Measurements from ENCODE around the gene CACNA1C.

The CACNA1C gene

DNA sequence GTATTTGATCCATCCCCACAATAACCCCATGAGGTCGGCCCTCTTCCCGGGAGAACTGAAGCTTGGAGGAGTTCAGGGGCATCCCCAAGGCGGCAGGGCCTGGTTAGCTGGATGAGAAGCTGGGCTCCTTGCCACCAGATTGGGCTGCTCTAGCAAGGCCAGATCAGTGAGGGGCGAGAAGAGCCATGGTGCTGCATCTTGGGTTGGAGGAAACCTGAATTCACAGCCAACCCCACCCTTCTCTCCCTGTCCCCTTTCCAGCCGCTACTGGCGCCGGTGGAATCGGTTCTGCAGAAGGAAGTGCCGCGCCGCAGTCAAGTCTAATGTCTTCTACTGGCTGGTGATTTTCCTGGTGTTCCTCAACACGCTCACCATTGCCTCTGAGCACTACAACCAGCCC, 513.4 kb downstream of the CACNA1C start:
- no peaks in the 10 kb centered on the region for H3K36me3 ChIP-seq
- no peak overlapping the region for H3K27ac ChIP-seq
- TF ChIP-seq CTCF (IDR thresholded peaks at IDR 0.05; ENCODE audit: low read depth, low read length), result no peak
- no peaks in the 10 kb centered on the region for H3K27me3 ChIP-seq (ENCODE audit: insufficient read depth, low read depth, severe bottlenecking)
- no peak for DNase-seq
- no peak overlapping the region for H3K4me3 ChIP-seq (ENCODE audit: low read depth, low read length)
- H3K9me3 ChIP-seq (ENCODE audit: severe bottlenecking), result no peaks in the 10 kb centered on the region

DNA sequence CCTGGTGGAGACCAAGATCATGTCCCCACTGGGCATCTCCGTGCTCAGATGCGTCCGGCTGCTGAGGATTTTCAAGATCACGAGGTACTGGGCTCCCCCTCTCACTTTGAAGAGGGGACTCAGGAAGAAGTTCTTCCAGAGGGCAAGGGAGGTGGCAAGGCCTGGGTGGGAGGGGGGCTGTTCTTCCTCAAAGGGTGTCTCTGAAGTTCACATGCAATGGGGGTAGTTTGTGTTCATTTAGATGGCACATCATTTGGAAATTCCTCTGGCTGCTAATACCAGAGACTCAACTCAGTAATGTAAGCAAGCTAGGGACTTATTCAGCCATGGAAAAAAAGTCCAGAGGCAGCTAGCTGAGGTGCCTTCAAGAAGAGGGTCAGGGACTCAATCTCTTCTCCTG, 514.9 kb downstream of the CACNA1C start:
- DNase-seq, result no peak
- Histone ChIP-seq H3K27ac (no peak overlapping the region), H3K36me3 (no peaks in the 10 kb centered on the region), H3K9me3 (ENCODE audit: severe bottlenecking) (no peaks in the 10 kb centered on the region), H3K27me3 (ENCODE audit: insufficient read depth, low read depth, severe bottlenecking) (no peaks in the 10 kb centered on the region), H3K4me3 (ENCODE audit: low read depth, low read length) (no peak overlapping the region)
- no peak for TF ChIP-seq CTCF (IDR thresholded peaks at IDR 0.05; ENCODE audit: low read depth, low read length)

DNA sequence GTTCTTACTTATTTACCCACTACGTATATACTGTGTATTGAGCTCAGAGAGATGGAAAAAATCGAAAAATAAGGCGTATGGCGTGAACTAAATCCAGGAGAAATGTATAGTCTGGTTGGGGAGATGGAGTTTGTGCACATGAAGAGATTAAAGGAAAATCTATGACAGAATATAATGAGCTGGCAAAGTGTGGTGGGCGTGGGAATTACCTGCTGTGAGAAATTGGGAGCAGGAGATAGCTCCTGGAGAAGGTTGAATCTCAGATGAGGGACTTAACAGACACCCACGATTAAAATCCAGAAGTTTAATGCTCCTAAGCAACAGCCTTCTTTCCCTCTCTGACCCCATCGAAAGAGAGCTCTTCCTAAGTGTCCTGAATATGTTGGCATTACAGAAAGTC, 517.8 kb downstream of the CACNA1C start:
- Histone ChIP-seq H3K27me3 (ENCODE audit: insufficient read depth, low read depth, severe bottlenecking) (no peaks in the 10 kb centered on the region), H3K36me3 (no peaks in the 10 kb centered on the region), H3K9me3 (ENCODE audit: severe bottlenecking) (no peaks in the 10 kb centered on the region), H3K4me3 (ENCODE audit: low read depth, low read length) (no peak overlapping the region), H3K27ac (no peak overlapping the region)
- no peak for DNase-seq
- TF ChIP-seq CTCF (IDR thresholded peaks at IDR 0.05; ENCODE audit: low read depth, low read length), result no peak

DNA sequence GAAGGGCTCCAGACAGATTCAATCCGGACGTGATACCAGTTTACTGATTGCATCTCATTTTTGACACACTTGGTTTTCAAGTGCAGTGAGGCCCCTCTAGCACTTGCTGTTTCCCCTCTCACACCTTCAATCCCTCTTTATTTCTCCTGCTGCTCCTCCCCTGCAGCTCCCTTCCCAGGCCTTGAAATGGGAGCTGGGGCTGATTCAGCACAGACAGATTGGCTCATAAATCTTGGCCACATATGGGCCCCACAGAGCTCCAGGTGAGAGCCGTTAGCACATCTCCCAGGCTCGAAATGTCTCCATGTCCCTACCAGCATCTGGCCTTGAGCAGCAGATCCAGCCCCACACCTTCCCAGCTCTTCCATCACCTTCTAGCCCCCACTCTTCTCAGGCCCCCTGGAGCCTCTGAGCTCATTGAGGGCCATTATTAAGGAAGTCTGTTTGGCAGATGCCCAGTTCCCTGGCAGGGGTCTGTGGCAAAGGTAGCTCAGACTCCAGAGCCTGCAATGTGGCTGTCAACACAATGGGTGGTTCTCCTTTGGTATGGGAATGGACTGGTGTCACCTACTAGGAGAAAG, 521.7 kb downstream of the CACNA1C start:
- no peaks in the 10 kb centered on the region for H3K27me3 ChIP-seq (ENCODE audit: insufficient read depth, low read depth, severe bottlenecking)
- TF ChIP-seq CTCF (IDR thresholded peaks at IDR 0.05; ENCODE audit: low read depth, low read length), result no peak
- DNase-seq, result no peak
- no peak overlapping the region for H3K4me3 ChIP-seq (ENCODE audit: low read depth, low read length)
- H3K9me3 ChIP-seq (ENCODE audit: severe bottlenecking), result no peaks in the 10 kb centered on the region
- no peaks in the 10 kb centered on the region for H3K36me3 ChIP-seq
- no peak overlapping the region for H3K27ac ChIP-seq

GRCh38 chr12:2575245-2575644, 522.5 kb downstream of the CACNA1C start:
- no peak for TF ChIP-seq CTCF (IDR thresholded peaks at IDR 0.05; ENCODE audit: low read depth, low read length)
- no peak overlapping the region; the same call in 1 of the 2 replicates for H3K27ac ChIP-seq
- H3K9me3 ChIP-seq (ENCODE audit: severe bottlenecking), result no peaks in the 10 kb centered on the region
- no peak for DNase-seq
- no peaks in the 10 kb centered on the region for H3K36me3 ChIP-seq
- H3K27me3 ChIP-seq (ENCODE audit: insufficient read depth, low read depth, severe bottlenecking), result no peaks in the 10 kb centered on the region
- no peak overlapping the region for H3K4me3 ChIP-seq (ENCODE audit: low read depth, low read length)

- Histone ChIP-seq H3K36me3 (no peaks in the 10 kb centered on the region), H3K27ac (no peak overlapping the region), H3K9me3 (ENCODE audit: severe bottlenecking) (no peaks in the 10 kb centered on the region), H3K4me3 (ENCODE audit: low read depth, low read length) (no peak overlapping the region), H3K27me3 (ENCODE audit: insufficient read depth, low read depth, severe bottlenecking) (no peaks in the 10 kb centered on the region)
- no peak for TF ChIP-seq CTCF (IDR thresholded peaks at IDR 0.05; ENCODE audit: low read depth, low read length)
- no peak for DNase-seq
Measured at GRCh38 chr12:2578211-2578610, 525.4 kb downstream of the CACNA1C start.
